HT-29 (cell line): ENCODE measurements around the gene OCA2. TPM values are rescaled to one million over a fixed set of nuclear protein-coding genes. Genes with fewer than 3 reads are reported as not detected.
"Not testable (repeated sequence)": the region's sequence is repeated elsewhere in the genome, so short reads cannot be mapped to it uniquely, and the experiment has no call there.

ENCODE experiments used
- DNase-seq: peaks from one replicate; pipeline ENCODE4 v3.0.0-alpha.2; 2015; ENCODE audit warnings: low spot score
- total RNA-seq: library from RNA; depleted of rRNA; stranded (reverse); fragments of >200 nt; shearing (Covaris generic); gene quantifications from 2 replicates; pipeline ENCODE4 v1.2.3, GENCODE V29; 2014

Gene OCA2
- total RNA-seq, 1 experiment from 2014 or later = not detected

- no peak for DNase-seq
Measured at GRCh38 chr15:28023933-28024888, 74.9 kb downstream of the OCA2 start.

DNA sequence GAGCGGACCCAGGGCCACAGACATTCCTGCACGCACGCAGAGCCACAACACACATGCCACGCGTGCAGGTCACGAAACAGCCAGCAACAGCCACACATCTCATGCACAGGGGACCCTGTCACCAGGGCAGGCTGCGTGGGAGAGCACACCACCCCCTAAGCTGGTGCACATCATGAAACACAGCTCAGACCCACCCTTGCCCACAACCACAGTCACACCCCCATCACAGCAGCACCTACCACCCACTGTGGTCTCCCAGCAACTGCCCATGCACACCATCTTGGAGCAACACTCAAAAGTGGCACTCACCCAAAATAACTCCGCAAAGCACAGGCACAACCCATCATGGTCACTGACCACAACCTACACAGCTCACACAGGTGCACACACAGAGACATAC lies 75.7 kb downstream of the OCA2 start:
- no peak for DNase-seq

DNA sequence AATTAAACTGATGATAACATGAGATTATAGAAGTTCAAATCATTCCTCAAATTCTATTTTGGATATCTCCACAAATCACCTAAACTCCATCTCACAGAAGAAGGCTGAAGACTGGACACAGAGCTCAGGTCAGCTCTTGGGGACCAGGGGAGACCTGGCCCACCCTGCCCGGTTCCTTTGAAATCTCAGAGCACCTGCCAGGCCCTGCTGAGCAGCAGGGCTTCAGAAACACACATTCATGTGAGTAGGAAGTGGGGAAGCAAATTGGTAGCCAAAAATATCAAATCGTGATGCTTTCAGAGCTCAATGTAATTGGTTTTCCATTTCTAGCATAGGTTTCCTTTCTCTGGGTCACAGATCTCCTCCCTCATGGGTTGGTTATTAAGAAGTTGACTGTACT lies 76.2 kb downstream of the OCA2 start:
- DNase-seq = no peak

DNA sequence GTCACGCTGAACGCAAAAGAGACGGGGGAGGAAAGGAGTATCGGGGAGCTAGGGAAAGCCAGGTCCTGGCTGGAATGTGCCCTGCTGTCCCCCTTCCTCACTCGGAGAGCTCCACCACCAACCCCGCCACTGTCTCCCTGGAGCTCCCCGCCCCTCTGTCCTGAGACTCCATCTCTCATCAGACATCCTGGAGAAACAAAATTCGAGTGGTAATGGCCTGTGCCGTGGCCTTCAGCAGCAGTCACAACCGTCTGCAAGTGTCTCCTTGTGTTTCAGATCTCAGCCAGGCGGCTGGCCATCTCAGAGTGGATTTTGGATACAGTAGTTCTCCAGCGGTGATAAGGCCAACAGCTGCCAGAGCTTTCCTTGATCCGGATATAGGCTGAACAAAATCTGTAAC lies 76.9 kb downstream of the OCA2 start:
- no peak for DNase-seq

GRCh38 chr15:28021281-28022039 lies 77.7 kb downstream of the OCA2 start:
- peak; percentile 92 for DNase-seq

DNA sequence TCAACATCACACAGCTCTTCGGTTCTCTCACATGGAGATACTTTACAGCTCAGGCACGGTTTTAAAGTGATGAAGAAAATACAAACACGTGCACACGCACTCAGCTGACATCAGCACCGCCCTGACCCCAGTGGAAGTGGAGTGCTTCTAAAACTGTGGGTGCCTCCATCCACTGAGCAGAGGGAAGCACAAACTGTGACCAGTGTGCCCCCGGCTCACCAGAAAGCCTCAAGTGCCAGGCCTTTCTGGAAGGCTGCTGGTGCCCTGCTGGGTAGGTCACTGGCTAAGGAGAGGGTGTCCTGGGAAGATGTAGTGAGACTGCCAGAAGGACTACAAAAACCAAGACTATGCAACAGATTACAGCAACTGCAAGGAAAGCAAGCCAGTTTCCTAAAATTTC lies 78.5 kb downstream of the OCA2 start:
- no peak for DNase-seq

DNA sequence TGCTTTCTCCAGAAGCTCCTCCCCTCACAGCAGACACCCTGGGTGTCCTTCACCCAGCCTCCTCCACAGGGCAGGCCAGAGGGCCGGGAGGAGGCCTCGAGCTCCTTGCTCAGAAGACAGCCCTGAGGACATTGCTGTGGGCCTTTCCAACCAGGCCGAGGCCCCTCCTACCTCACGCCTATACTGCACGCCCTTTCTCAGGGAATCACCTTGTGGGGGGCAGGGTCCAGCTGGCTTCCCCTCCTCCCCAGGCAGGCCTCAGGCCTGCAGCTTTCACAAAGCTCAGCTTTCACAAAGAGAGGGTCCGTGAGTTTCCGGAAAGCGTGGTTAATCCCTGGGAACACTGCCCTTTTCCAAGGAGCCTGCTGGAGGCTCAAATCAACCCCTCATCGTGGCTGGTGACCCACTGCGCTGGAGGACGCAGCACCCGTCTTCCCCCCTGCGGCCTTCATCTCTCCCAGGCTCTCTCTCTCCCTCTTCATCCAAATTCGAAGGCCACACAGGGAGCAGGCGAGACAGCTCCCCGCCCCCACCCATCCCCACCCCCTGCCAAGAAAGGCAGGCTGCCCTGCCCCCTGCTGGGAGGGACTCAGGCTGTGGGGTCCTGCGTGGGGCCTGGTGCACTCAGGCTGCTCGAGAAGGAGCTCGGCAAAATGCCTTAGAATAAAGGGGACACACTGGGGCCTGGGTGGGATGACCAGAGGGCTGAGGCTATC lies 79.4 kb downstream of the OCA2 start:
- DNase-seq = no peak

GRCh38 chr15:28018291-28019044 lies 80.6 kb downstream of the OCA2 start:
- DNase-seq = no peak

GRCh38 chr15:28017423-28017924 lies 81.6 kb downstream of the OCA2 start:
- peak; percentile 52 for DNase-seq

GRCh38 chr15:28015855-28016254 lies 83.3 kb downstream of the OCA2 start:
- DNase-seq = no peak

GRCh38 chr15:28014623-28015200 lies 84.4 kb downstream of the OCA2 start:
- DNase-seq = no peak

DNA sequence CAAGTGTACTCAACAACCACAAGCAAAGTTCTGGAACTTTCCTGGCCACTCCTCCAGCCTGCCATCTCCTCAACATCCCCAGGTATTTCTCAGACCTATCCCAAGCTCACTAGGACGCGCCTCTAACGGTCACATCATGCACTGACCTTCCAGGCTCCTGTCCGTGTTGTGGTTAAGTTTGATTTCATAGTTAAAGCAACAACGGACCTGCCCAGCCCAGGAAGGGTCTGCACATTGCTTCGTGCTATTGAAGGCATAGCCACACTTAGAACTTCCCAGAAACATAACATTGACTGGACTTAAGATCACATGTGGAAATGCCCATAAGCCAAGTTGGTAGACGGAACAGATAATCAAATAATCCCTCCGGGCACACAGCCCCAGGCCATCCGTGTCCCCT lies 85.1 kb downstream of the OCA2 start:
- no peak for DNase-seq

GRCh38 chr15:28013480-28013879 lies 85.6 kb downstream of the OCA2 start:
- DNase-seq = no peak

DNA sequence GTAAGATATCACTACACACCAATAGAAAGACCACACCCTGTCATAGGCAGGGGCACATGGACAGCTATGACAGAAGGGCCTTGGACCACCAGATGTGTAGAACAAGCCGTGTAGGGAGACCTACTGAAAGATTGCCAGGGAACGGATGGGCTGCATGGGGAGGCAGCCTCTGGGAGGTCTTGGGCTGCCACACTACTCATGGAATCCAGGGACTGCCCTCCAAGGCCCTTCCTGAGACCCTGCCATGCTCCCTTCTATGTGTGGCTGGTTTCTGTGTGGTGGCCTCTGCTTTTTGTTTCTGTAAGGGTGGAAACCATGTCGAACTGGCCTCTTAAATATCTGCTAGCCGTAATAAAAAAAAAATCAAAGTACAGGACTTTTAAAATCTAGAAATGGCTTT lies 86.9 kb downstream of the OCA2 start:
- DNase-seq = no peak

DNA sequence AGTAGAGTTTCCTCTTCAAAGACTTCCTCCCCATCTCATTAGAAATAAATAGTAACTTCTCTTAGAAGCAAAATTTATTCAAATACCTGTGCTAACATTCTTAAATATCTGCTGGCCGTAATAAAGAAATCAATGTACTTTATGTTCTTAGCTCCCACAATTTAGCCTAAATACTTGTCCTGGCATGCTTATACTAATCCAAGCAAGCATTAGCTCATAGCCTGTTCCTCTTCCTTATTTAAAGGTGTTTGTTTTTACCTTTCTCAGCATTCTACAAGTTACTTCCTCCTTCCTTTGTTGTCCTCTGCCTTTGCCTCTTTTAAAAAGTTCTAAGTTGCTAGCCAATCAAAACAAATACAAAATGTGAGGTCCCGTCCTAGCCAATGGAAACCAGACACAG lies 90.9 kb downstream of the OCA2 start:
- not testable (repeated sequence) for DNase-seq

DNA sequence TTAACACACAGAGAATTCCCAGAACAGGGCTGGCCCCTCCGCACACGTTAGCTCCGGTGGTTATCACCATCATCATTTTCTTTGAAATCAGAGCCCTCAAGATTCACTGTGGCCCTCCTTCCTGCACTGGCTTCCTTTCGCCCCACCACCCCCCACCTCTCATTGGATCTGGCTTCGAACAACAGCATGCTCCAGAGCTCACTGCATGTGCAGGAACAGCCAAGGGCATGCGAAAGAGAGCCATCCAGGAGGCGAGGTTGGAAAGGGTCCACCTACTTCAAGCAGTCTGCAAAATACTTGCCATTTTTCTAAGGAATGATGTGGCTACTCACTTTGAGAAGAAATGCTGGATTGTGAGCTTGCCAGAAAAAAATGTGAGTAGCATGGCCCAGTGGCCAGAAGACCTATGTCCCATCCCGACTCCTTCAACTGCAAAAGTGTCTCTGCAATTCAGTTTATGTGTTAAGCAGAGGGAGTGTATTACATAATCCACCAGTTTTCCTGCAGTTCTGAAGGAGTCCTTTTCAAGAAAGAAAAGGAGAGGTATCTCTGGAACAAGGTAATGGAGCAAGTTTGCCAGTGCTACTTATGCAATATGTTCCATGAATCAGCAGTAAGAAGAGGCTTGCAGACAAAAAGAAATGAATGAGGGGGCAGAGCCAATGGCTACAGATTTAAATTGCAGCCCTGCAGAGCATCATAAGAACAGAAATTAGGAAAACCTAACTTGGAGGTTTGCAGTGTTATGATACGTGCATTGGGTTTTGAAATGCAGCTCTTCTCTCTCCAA lies 92.8 kb downstream of the OCA2 start:
- DNase-seq = no peak

DNA sequence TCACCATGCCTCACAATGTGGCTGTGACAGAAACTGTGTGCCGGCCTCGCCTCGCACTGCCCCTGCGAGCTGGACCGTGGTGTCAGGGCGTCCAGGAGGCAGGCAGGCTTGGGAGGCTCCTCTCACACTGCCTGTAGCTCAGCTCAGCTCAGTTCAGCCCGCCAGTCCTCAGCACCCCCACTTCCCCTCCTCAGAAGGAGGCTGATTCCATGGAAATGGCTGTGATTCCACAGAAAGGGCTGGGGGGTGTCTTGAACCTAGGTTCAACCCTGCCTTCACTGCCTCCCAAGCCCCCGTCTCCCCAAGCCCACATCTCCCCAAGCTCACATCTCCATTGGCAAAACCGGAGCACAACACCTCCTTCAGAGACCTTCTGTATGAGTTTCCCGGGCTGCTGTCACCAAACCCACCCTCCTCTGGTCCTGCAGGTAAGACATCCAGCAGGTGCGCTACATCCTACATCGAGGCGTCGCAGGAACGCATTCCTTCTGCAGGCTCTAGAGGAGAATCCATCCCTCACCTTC lies 94.0 kb downstream of the OCA2 start:
- no peak for DNase-seq

- DNase-seq = no peak
Measured at GRCh38 chr15:28004143-28005003, 94.7 kb downstream of the OCA2 start.
